Sciatic nerve (tissue), 2 donors: Measurements from ENCODE around the gene MNT. TPM values are rescaled to one million over a fixed set of nuclear protein-coding genes. Genes with fewer than 3 reads are reported as not detected.

ENCODE experiments used
- ATAC-seq: fragments of 200-7000 bp; cut with Tn5 transposase; one replicate; pipeline ENCODE4 v1.9.1; 2020; ENCODE audit warnings: mild to moderate bottlenecking, moderate library complexity
- DNase-seq: peaks from one replicate; pipeline ENCODE4 v3.0.0-alpha.2; 2020; ENCODE audit warnings: low spot score
- intact Hi-C: fragments of 100-400 bp; cut with DNase I; formaldehyde crosslinking; loops from one replicate; pipeline ENCODE4 v1.14.2; 2022
- total RNA-seq: library from RNA; stranded (reverse); fragmentation: NEBNext Ultra II Directional; extraction: Animal tissue kit (Norgen Biotek cat#: 25700); gene quantifications from one replicate; pipeline ENCODE4 v1.2.1, GENCODE V29; 2021
- donor health status: DM: no; HTN: no; CAD: no.
- donor health status: DM: no; HTN: no; CAD: no.

Gene MNT
- total RNA-seq, 1 donor from 2014 or later: 37.7 TPM

DNA sequence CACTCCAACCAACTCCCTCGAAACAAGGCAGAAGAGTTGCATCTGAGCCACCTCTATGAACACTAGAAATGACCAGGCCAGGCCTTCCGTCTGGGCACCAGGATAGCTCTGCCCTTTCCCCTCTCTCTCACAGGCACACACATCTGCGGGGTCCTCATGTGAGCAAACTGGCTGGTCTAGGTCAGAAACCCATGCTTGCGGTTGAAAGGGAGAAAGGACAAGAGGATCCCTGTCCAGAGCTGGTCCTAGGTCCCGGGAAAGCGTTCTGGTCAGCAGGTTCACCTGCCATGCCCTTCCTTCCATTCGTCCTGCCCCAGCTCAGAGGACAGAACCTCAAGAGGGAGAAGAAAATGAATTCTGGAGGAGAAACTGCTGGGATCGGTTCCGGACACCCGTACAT lies 2.7 kb downstream of the MNT start:
- ATAC-seq (no peak), DNase-seq (no peak)
- intact Hi-C loops: no loop called here

DNA sequence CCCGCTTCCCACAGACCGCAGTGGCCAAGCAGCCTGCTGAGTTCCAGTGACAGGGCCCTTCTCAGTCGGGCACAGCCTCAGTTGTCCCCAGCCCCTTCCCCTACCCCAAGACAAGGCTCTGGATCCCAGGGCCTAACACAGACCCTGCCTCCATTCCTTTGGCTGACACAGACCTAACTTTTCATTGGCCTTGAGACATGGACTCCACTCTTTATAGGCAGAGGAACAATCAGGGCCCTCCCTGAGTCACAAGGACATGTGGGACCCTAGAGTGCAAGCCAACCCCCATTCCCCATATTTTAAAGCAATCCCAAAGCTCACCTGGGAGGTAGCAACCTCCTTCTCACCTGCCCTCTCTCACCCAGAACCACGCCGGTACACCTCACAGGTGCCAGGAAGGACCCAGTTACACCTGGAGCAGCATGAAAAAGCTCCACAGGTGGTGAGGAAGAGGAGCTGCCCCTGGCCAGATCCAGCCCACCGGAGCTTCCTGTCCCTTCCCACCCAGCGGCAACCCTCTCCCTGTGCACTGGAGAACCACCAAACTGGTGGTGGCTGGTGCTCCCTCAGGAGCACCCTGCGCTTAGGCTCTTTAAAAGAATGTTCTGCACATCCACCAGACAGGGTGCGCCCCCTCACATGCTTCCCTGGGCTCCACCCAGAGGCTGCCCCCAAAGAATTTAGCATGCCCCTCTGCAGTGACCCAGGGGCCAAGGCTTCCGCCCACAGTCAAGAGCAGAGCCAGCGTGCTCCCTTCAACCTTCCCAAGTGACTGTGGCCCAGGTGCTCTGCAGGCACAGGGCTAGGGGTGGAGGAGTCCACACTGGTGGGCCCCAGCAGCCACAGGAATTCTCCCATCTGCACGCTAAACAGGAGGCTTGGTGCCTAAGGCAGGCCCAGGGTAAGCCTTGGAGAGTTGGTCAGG lies 3.4 kb downstream of the MNT start:
- no peak for ATAC-seq
- DNase-seq: no peak
- intact Hi-C loops: no loop called here

DNA sequence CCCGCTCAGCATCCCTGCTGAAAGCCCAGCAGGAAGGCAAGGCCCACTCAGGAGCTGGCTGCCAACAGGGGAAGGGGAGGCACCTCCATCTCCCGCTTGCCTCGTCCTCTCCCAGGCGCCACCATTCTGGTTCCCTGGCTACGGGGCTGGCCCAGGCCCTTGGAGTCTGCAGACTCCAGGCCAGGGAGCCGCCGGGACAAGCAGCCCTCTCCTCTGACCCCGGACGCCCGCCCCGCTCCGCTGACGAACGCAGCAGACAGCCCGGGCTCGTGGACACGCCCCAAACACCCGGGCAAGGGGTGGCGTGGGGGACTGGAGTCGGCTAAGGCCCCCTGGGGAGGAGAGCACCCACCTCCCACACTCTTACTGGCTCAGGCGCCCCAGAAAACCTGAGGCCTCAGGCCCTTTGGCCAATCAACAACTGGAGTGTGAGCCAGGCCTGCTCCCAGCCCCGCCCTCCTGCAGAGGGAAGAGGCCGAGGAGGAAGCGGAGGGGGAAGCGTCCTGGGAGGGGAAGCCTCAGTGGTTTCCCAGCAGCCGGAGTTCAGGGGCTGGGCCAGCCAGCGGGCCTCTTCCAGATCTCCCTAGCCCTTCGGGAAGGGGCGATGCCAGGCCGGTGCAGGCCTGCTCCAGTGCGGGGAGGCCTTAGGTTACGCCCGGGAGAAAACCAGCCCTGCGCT lies 4.2 kb downstream of the MNT start:
- peak; percentile 56 for ATAC-seq
- intact Hi-C loops: no loop called here
- peak; percentile 94 for DNase-seq

DNA sequence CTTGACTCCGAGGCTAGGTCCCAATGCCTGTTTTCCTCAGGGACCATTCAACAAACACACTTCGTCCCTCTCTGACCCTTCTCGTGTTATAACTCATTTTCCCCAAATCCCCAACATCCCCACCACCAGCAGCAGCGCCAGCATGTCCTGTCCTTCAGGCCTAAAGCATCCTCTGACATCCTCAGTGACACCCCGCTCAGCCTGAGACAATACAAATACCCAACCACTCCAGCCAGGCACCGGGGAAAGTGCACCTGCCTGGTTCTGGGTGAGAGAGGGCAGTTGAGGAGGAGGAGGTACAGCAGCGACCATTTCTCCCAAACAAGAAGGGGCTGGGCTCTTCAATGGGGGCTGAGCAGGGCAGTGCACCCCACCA lies 4.7 kb downstream of the MNT start:
- ATAC-seq (no peak), DNase-seq (no peak)
- intact Hi-C loops: no loop called here

DNA sequence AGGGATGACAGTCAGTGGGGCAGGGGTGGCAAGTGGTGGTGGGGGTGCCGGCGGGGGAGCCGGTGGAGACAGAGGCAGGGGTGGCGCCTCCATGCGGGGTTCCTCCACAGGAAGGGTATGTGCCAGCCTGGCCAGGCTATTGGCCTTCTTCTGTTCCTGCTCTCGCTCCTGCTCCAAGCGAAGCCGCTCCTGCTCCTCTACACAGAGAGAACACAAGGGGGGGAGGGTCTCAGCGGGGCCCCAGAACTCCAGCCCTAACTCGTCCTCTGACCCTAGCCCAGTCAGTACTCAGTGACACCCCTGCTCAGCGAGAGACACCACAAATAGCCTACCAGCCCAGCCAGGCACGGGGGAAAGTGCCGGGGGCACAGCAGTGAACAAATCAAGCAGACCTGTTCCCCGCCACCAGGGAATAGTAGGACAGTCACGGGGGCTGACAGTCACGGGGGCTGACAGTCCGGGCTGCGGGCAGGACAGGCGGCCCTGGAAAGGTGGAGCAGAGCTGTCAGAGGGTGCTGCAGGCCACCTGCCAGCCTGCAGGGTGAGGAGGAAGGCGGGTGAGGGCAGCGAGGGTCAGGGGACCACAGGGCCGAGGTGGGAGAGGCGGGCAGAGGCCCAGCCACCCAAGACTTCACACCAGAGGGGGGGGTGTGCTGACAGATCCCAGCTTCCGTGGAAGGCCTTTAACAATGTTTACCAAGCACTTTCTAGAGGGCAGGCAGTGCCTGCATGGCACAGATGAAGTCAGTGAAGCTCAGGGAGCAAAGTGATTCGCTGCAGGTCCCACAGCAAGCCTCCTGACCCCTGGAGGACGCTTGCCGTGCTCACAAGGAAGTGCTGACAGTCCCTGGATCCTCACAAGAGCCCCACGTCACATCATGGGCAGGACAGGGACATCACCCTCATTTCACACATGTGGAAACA lies 5.3 kb downstream of the MNT start:
- ATAC-seq: no peak
- intact Hi-C loops: no loop called here
- no peak for DNase-seq

DNA sequence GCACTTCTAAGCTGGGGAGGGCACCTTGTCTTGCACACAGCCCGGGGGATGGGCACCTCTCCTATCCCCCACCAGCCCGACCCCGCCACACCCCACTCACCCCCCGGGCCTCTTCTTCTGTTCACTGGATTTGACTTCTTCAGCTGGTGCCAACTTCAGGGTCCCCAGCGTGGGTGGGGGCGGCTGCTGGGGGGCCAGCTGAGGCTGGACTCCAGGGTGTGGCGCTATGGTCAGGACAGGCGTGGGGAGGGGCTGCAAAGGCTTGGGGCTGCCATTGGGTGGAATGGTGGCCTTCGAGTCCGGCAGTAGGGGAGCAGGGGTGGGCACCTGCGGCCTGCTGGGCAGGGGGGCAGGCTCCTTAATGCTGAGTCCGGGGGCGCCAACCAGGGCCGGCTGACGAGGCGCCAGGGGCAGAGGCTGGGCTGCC lies 6.1 kb downstream of the MNT start:
- intact Hi-C loops: no loop called here
- ATAC-seq (no peak), DNase-seq (no peak)

DNA sequence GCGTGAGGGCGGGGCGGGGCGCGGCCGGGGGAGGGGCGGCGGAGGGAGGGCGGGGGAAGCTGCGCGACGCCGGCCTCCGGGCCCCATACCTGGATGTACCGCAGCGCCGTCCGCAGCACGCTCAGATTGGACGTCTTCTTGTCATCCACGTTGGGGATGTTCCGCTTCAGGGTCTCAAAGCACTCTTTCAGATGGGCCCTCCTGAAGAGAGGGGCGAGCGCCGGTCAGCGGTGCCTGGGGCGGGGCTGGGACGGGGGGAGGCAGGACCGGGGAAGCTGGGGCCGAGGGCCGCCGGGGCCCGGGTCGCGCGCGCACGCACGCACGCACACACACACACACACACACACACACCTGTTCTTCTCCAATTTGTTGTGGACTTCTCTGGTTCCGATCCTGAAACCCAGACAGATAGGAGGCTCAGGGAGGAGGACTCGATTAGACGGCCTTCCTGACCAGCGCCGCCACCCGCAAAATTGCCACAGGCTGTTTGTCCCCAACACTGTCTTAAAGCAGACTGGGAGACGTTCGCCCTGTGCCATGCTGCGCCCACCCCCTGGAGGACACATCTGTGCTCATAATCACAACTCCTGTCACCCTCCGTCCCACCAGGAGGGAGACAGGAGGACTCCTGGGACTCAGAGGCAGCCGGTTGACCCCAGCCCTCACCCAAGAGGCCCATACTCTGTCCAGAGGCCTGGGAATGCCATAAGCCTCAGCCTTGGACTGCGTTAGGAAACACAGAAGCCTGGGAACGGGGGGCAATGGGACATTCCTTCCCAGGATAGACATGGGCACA lies 6.7 kb downstream of the MNT start:
- ATAC-seq (no peak), DNase-seq (no peak)
- intact Hi-C loops: no loop called here

DNA sequence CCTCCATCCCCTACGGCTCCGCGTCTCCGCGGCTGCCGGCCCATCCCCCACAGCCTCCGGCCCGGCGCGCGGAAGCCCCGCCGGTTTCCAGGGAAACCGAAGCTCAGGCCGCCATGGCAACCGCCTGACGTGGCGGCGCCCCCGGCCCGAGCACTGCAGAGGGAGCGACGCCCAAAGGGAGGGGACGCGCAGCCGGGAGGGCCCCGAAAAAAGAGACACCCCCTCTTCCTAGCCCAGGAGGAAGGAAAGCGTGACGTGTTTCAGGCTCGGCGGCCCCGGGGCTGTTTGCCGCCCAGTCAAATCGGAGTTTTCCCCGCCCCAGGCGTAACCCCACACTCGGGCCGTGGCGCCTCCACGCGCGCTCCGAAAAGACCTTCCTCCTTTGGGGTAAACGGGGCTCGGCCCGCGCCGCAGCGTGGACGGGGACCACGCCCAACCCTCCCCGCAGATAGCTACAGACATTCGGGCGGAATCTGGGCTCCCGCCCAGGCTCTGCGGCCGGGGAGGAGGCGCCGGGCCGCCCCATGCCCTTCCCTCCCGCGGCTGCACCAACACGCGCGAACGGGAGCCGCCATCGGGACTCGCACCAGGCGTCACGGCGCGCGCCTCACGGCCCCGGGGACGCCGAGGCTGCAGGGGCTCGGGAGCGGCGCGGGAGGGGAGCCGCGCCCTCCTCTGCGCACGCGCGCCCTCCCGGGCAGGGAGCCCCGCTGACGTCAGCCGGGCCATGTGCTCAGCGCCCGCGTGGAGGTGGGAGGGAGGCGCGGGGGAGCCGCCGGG lies 7.5 kb downstream of the MNT start:
- DNase-seq (peak; percentile 95), ATAC-seq (peak; percentile 51)
- intact Hi-C loops: no loop called here

DNA sequence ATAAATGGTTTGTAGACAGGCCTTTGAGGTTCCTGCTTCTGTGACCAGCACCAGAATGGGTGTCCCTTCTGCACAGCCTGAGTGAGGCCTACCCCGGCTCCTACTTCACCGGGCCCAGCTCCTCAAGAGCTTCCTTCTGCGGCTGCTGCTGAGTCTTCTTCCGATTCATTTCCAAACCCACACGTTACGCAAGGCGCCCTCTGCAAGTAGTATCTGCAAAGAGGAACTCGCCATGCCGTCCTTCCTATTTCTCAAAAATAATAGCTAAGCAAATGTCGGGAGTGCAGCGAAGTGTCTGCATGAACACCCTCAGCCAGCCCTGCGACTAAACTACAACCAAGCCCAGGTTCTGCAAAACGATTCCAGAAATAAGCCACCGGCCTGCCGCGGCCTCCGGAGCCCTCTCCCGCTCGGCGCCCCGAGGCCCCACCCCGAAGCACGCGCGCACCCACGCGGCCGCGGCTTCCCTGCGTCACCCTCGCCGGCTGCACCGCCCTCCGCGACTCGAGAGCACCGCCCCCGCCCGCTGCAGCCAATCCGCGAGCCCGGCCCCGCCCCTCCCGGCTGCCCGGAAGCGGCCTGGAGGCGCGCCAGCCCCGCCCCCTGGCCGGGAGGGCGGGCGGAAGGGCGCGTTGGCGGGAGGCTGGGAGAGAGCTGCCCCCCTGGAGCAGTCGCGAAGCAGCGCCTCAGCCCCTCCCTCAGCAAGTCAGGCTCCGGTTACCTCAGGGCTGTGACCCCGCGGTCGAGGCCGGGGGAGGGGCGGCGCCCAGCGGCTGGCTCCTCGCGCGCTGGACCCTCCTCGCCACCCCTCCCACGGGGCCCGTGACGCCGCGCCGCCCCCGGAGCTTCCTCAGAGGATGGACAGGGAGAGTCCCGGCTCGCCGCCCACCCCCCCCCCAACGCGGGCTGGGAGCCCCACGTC lies 8.3 kb downstream of the MNT start:
- intact Hi-C loops: no loop called here
- DNase-seq: peak; percentile 97
- peak; percentile 64 for ATAC-seq

DNA sequence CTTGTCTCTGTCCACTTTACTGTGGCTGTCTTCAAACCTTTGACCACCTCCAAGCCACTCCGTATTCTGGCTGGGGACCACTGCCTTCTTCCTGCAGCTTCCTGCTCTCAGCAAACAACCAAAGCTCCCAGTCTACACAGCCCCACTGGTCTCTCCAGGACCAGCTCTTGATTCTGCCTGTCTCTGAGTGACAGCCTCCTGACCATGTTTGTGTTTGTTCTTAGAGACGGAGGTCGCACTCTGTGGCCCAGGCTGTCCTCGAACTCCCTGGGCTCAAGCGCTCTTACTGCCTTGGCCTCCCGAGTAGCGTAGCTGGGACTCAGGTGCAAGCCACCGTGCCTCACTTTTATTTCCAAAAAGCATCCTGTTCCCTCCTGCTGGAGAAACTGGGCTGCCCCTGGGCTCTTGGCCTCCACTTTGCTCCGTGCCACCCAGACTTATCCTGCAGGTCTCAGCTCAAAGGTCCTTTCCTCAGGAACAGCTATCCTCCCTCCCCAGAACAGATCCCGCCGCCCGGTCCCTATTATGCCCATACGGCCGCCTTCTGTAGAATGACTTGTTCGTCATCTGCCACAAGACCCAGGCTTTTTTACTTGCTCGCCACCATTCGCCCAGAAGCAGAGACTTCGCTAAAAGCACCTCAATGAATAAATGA lies 9.1 kb downstream of the MNT start:
- DNase-seq (no peak), ATAC-seq (no peak)
- intact Hi-C loops: no loop called here

DNA sequence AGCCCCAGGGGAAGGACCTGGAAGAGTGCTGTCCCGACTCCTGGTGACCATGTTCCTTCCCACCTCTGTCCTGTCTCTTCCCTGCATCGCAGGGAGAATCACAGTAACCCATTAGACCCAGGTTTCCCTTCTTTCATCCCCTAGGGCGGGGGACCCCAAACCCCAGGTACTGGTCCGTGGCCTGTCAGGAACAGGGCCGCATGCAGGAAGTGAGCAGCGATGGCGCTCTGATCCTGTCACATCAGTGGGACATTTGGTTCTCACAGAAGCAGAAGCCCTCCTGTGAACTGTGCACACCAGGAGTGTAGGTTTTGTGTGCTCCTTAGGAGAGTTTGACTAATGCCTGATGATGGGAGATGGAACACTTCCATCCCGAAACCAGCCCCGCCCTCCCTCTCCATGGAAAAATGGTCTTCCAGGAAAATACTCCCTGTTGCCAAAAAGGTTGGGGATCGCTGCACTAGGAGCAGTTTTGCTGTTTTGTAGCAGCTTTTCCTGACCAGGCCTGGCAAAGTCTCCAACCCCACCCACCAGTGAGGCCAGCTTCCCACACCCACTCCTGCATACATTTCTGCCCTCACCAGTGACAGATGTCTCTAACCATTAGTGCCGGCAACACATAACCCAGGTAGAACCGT lies 10.5 kb downstream of the MNT start:
- ATAC-seq: no peak
- intact Hi-C loops: no loop called here
- DNase-seq: no peak

DNA sequence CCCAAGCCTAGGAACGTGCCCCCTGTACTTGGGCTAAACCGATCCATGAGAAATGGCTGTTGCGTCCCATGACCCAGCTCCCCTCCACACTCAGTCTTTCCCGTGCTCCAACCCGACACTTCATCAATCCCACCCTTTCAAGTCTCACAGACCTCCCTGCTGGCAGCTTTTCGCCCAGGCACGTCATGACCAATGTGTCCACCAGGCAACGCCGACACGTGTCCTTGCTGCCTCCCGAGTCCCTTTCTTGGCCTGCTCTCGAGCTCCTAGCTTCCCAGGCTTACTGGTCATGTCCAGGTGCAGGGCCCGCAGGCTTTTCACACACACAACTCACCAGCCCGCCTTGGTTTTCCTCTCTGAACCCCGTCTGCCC lies 12.2 kb downstream of the MNT start:
- intact Hi-C loops: loop anchor here (2.0 kb wide), 1 partner anchor 22 kb away; no protein-coding TSS in a partner anchor
- no peak for ATAC-seq
- no peak for DNase-seq

DNA sequence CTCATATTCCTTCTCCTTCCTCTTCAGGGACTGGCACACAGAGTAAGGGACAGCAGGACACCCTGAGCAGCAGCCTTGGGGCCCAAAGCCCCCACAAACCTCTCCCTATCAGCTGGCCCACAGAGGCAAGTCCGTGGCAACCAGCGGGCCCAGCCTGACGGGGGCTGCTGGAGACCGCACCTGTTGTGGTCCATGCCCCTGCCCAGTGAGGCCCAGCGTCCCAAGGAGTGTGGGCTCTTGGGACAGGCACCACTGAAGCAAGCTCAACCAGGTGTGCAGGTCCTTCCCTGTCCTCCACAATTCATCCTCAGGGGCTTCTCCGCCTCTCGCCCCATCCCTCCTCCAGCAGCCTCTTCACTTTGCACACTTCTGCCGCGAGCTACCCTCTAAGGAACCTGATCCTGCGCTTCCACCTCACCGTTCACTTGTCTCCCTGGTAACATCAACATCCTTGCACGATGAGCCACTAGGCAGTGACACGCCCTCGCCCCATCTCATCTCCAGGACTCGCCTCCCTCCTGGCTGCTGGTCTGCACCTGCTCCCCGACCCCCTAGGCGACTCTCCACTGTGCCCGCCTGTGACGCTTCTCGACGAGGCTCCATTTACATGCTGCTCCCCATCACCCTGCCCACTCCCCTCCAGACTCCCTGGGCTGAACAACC lies 12.7 kb downstream of the MNT start:
- intact Hi-C loops: loop anchor here (2.0 kb wide), 1 partner anchor 23 kb away; no protein-coding TSS in a partner anchor
- no peak for ATAC-seq
- DNase-seq: no peak

DNA sequence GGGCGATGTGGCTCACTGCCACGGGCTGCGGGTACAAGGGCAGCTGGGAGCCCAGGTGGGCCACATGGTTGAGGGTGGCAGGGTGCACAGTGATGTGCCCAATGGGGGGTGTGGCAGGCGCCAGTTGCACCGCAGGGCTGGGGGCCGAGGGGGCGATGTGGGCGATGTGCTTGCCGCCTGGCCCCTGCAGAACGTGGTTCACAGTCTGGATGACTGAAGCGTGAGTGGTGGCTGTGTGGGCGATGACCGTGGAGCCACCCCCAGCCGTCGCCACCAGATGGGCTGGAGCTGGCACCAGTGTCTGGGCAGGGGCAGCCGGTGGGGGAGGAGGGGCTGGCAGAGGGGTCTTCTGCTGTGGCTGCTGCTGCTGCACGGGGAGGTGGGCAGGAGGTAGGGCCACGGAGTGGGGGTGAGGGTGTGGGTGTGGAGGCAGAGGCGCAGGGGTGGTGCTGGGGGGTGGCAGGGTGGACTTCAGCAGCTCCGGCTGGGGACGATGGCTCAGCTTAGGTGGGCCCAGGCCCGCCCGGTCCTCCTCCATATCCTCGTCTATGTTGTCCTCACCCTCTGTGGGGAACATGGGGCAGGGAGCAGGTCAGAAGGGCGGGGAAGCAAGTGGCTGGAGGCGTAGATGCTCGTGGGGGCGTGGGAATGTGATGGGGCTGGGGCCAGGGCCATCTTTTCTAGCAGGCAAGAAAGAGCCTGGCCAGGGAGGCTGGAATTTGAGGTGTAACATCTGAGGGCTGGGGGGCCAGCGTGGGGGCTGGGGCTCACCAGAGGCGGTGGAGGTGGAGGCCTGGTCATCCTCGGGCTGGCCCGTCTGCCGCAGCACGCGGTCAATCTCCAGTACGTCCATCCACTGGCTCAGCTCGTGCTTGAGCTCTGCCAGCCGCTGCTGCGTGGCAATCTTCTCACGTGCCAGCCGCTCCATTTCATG lies 13.5 kb downstream of the MNT start:
- intact Hi-C loops: loop anchor here (2.0 kb wide), 1 partner anchor 23 kb away; no protein-coding TSS in a partner anchor
- ATAC-seq (no peak), DNase-seq (no peak)
